ENCODE results near the gene RHEB. TPM values are rescaled to one million over a fixed set of nuclear protein-coding genes. Genes with fewer than 3 reads are reported as not detected.

Gene RHEB
- total and polyA plus RNA-seq, 2 of the 4 experiments (the other 2 are of a cell fraction) = 19.7 to 67.2 TPM

- H3K9me1 ChIP-seq (ENCODE audit: insufficient read depth, low read length) = peaks cover 25% of the 10 kb centered on the region
- TF ChIP-seq RAD21 (IDR thresholded peaks at IDR 0.05; ENCODE audit: low read length) = no peak
- no peak for TF ChIP-seq CEBPB (IDR thresholded peaks at IDR 0.05; ENCODE audit: low read depth, low read length)
- TF ChIP-seq MAFK (IDR thresholded peaks at IDR 0.05; ENCODE audit: low read depth, low read length) = no peak
- no peak for TF ChIP-seq NFE2L2 (IDR thresholded peaks at IDR 0.05; ENCODE audit: low read depth, low read length)
- no peak for TF ChIP-seq CTCF (conservative IDR thresholded peaks at IDR 0.05; ENCODE audit: low read depth, low read length)
- no peak for TF ChIP-seq MAZ (IDR thresholded peaks at IDR 0.05; ENCODE audit: borderline replicate concordance, low read depth, low read length)
- no peak for TF ChIP-seq CHD1 (IDR thresholded peaks at IDR 0.05; ENCODE audit: low read depth, low read length)
- no peak for TF ChIP-seq USF2 (IDR thresholded peaks at IDR 0.05; ENCODE audit: low read depth, low read length)
- no peak for TF ChIP-seq ELK1 (IDR thresholded peaks at IDR 0.05; ENCODE audit: borderline replicate concordance, low read depth, low read length)
- no peak for TF ChIP-seq FOS (IDR thresholded peaks at IDR 0.05; ENCODE audit: low read depth, low read length)
- no peak for TF ChIP-seq RFX5 (IDR thresholded peaks at IDR 0.05; ENCODE audit: low read depth, low read length)
- no peak for TF ChIP-seq BHLHE40 (IDR thresholded peaks at IDR 0.05; ENCODE audit: low read depth, low read length)
- no peak for TF ChIP-seq RCOR1 (IDR thresholded peaks at IDR 0.05; ENCODE audit: insufficient replicate concordance, low read length)
- no peak for TF ChIP-seq POLR2A (IDR thresholded peaks at IDR 0.05; ENCODE audit: low read depth, low read length)
- TF ChIP-seq SMC3 (IDR thresholded peaks at IDR 0.05; ENCODE audit: low read depth, low read length) = no peak
- TF ChIP-seq MXI1 (IDR thresholded peaks at IDR 0.05; ENCODE audit: borderline replicate concordance, low read depth, low read length) = no peak
- no peak overlapping the region for H3K4ac ChIP-seq (ENCODE audit: low read depth, low read length)
- ATAC-seq (ENCODE audit: low read depth) = no peak
- no peak overlapping the region for H2BK120ac ChIP-seq (ENCODE audit: low read depth, low read length)
- ChIA-PET POLR2A (ENCODE audit: unreplicated experiment) (interaction anchor here (0.6 kb wide), 2 partner anchors 91 to 168 kb away, joined by 3 to 4 read pairs; no protein-coding TSS in a partner anchor), CTCF (interaction anchor here (0.5 kb wide), 1 partner anchor 260 kb away, joined by 3 read pairs; no protein-coding TSS in a partner anchor)
- H3K79me1 ChIP-seq (ENCODE audit: low read depth in 1 of 2, low read length in 2 of 2) = peaks cover 11 to 85% of the 10 kb centered on the region in 2 experiments; a peak in 3 of 4 replicates
- no peak overlapping the region for H3K4me2 ChIP-seq (ENCODE audit: low read depth, low read length)
- DNase-seq = no peak
- H2BK15ac ChIP-seq (ENCODE audit: low read depth, low read length) = no peak overlapping the region
- H2BK5ac ChIP-seq (ENCODE audit: low read depth, low read length, poor library complexity, severe bottlenecking) = no peak overlapping the region
- H3K4me1 ChIP-seq (ENCODE audit: control insufficient read depth, insufficient read depth, low read length) = peaks cover 13% of the 10 kb centered on the region
- H2BK20ac ChIP-seq (ENCODE audit: low read depth, low read length) = no peak overlapping the region
- no peaks in the 10 kb centered on the region for H3K27me3 ChIP-seq (ENCODE audit: control insufficient read depth, insufficient read depth, low read length)
- no peak overlapping the region for H4K5ac ChIP-seq (ENCODE audit: low read depth, low read length)
- in situ Hi-C loops (cut with MboI; ENCODE audit: low sequenced_read_pairs) (no loop called here), intact Hi-C loops (cut with micrococcal nuclease) (no loop called here), dilution Hi-C loops (cut with HindIII; ENCODE audit: low sequenced_read_pairs, unreplicated experiment) (no loop called here)
- WGBS, 2 experiments (ENCODE audit: extremely low coverage in 2 of 2, insufficient read length in 1 of 2) = no CpG with 5 or more reads among the region's 5 CpGs
- H4K91ac ChIP-seq (ENCODE audit: insufficient read depth, low read depth, low read length) = no peak overlapping the region
- no peak overlapping the region for H3K27ac ChIP-seq (ENCODE audit: insufficient read depth, low read length)
- no peak overlapping the region for H2AK9ac ChIP-seq (replicated peaks; ENCODE audit: low read depth, low read length, poor library complexity)
- peak overlapping the region; percentile 36 for H3K23ac ChIP-seq (ENCODE audit: low read depth, low read length)
- no peaks in the 10 kb centered on the region for H3K9me3 ChIP-seq (ENCODE audit: control insufficient read depth, insufficient read depth, low read length)
- no peak overlapping the region for H2AK5ac ChIP-seq (ENCODE audit: low read depth, low read length)
- H3K36me3 ChIP-seq (ENCODE audit: control insufficient read depth, insufficient read depth, low read length) = no peaks in the 10 kb centered on the region
- H3K4me3 ChIP-seq (ENCODE audit: insufficient read depth, low read depth, low read length) = no peak overlapping the region
- H3K9ac ChIP-seq (ENCODE audit: low read depth, low read length) = no peak overlapping the region
- no peak overlapping the region for H3K18ac ChIP-seq (ENCODE audit: low read depth, low read length)
- no peak overlapping the region for H4K8ac ChIP-seq (ENCODE audit: low read depth in 2 of 2, low read length in 2 of 2)
- no TSS peak for BruUV-seq (replicated peaks)
- H3K14ac ChIP-seq (replicated peaks; ENCODE audit: low read depth, low read length) = no peak overlapping the region
- H3K56ac ChIP-seq (ENCODE audit: extremely low read depth, insufficient read depth, low read length) = no peak overlapping the region
- peaks cover 91% of the 10 kb centered on the region for H4K20me1 ChIP-seq (ENCODE audit: insufficient read depth, low read length)
- H2AFZ ChIP-seq (replicated peaks; ENCODE audit: low read length, poor library complexity) = no peak overlapping the region
These were observed 21.2 kb downstream of the RHEB start for GRCh38 chr7:151498495-151498894.
